Tibial nerve (tissue), 4 donors: ENCODE measurements around the gene THEM4. TPM values are rescaled to one million over a fixed set of nuclear protein-coding genes. Genes with fewer than 3 reads are reported as not detected.

ENCODE experiments used
- DNase-seq, 2 donors: peaks; one replicate each; pipeline ENCODE4 v3.0.0-alpha.2; 2019; ENCODE audit warnings: low spot score in 2 of 2
- H3K27ac ChIP-seq, 4 donors: fragments of 200-600 bp; sonication (generic) in 3 of 4; one replicate each; pipeline ENCODE4 v1.5.1; 2017 to 2019; ENCODE audit warnings: mild to moderate bottlenecking in 1 of 4
- H3K27me3 ChIP-seq, 2 donors: fragments of 200-600 bp; sonication (generic) in 1 of 2; one replicate each; pipeline versions ENCODE4 v1.5.1 to v1.6.0; 2017 to 2019
- H3K36me3 ChIP-seq, 3 donors: fragments of 200-600 bp; sonication (generic); one replicate each; pipeline ENCODE4 v1.5.1; 2018 to 2019
- H3K4me1 ChIP-seq, 4 donors: fragments of 200-600 bp; sonication (generic) in 3 of 4; one replicate each; pipeline ENCODE4 v1.5.1; 2017 to 2019
- H3K4me3 ChIP-seq, 4 donors: fragments of 200-600 bp; sonication (generic) in 3 of 4; one replicate each; pipeline ENCODE4 v1.5.1; 2017 to 2019; ENCODE audit warnings: mild to moderate bottlenecking in 1 of 4, moderate library complexity in 1 of 4
- H3K9me3 ChIP-seq, 4 donors: fragments of 200-600 bp; sonication (generic) in 3 of 4; one replicate each; pipeline ENCODE4 v1.5.1; 2017 to 2019
- CTCF ChIP-seq, 5 experiments: fragments of 200-600 bp in 3 of 5; fragments of 450-650 bp in 2 of 5; sonication (generic) in 3 of 5; IDR thresholded peaks; one replicate each; pipeline ENCODE4 v1.5.1; 2016 to 2019; ENCODE audit warnings: antibody characterized with exemption in 5 of 5, mild to moderate bottlenecking in 3 of 5, moderate library complexity in 2 of 5
- EP300 ChIP-seq, 2 donors: sonication (generic); formaldehyde crosslinking; IDR thresholded peaks; one replicate each; pipeline ENCODE4 v1.6.1; 2017; ENCODE audit warnings: antibody characterized with exemption in 2 of 2, mild to moderate bottlenecking in 1 of 2
- POLR2A ChIP-seq, 2 donors: fragments of 450-650 bp; IDR thresholded peaks; one replicate each; pipeline ENCODE4 v1.6.1; 2017; ENCODE audit warnings: antibody characterized with exemption in 2 of 2, mild to moderate bottlenecking in 2 of 2, moderate library complexity in 2 of 2
- WGBS, 2 donors: methylation state at CpG; one replicate each; pipeline ENCODE4 v1.1.5; 2018; 5-methylcytosine and 5-hydroxymethylcytosine counted together
- total RNA-seq, 4 donors: library from RNA; depleted of rRNA; stranded (reverse); fragments of >200 nt; gene quantifications; one replicate each; pipeline ENCODE4 v1.1.0, GENCODE V29; 2016

THEM4 gene
- total RNA-seq, 4 donors from 2014 or later: 17.7 to 48.6 (median 32.3) TPM

GRCh38 chr1:151847867-151848596 lies 61.3 kb downstream of the THEM4 start:
- Histone ChIP-seq H3K9me3 (no peaks in the 10 kb centered on the region), H3K4me3 (no peak overlapping the region), H3K36me3 (peaks cover 0 to 10% (median 0%) of the 10 kb centered on the region in 3 donors), H3K4me1 (no peaks in the 10 kb centered on the region), H3K27ac (no peak overlapping the region), H3K27me3 (no peaks in the 10 kb centered on the region)
- no peak for TF ChIP-seq EP300 (IDR thresholded peaks at IDR 0.05)
- TF ChIP-seq CTCF (IDR thresholded peaks at IDR 0.05): no peak
- no peak for TF ChIP-seq POLR2A (IDR thresholded peaks at IDR 0.05)
- WGBS, 2 donors: 53 to 57% methylated on average over 10 to 11 of the region's 11 CpGs
- DNase-seq: no peak

DNA sequence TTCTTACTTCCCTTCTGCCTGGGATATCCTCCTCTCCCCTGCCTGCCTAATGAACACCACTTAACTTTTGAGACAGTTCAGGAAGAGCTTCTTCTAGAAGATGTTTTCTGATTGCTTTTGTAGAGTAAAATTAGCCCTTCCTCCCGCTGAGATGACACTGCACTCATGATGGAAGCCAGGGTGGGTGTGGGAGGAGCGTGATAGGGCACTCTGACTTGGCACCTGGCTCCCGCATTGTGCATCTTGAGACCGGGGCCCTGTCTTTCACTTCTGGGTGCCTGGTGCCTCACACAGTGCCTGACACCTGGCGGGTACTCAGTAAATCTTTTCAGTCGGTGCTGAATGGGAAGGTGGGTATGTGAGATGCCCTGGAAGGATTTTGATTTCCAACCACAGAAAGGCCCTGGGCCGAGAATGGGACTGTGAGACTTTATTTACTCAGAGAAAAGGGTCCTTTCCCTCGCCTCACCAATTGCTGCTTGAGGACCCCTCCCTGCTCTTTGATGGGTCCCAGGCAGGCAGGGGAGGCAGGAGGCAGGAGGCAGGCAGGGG lies 62.5 kb downstream of the THEM4 start:
- TF ChIP-seq CTCF (IDR thresholded peaks at IDR 0.05): no peak
- TF ChIP-seq POLR2A (IDR thresholded peaks at IDR 0.05): no peak
- no peak for TF ChIP-seq EP300 (IDR thresholded peaks at IDR 0.05)

DNA sequence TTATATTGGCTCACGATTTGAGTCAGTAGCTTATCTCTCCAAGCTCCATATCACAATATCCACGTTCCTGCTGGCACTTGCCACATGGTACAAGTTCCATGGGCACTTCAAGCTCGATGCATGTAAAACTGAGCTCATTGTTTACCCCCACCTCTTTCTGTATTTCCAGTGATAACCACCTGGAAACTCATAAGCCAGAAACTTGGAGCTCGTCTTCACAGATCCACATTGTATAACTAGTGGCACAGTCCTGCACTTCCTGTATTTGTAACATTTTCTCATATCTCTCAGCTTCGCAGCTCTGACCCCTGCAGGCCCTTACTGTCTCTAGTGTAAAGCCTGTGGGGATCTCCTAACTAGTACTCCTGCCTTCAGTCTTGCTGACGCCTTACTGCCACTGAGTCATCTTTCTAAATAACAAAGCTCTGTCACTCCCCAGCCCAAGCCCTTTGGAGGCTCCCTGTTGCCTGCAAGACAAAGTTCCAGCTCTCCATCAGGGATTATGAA lies 63.2 kb downstream of the THEM4 start:
- WGBS, 2 donors: 57 to 67% methylated on average over 6 of the region's 6 CpGs
- no peaks in the 10 kb centered on the region for H3K27me3 ChIP-seq
- no peak overlapping the region for H3K4me3 ChIP-seq
- H3K27ac ChIP-seq: no peak overlapping the region
- peaks cover 0 to 10% (median 0%) of the 10 kb centered on the region in 3 donors for H3K36me3 ChIP-seq
- no peaks in the 10 kb centered on the region for H3K4me1 ChIP-seq
- DNase-seq: no peak
- H3K9me3 ChIP-seq: no peaks in the 10 kb centered on the region
- TF ChIP-seq CTCF (IDR thresholded peaks at IDR 0.05) (no peak), EP300 (IDR thresholded peaks at IDR 0.05) (no peak), POLR2A (IDR thresholded peaks at IDR 0.05) (no peak)

More for the DNA sequence above, 62.5 kb downstream of the THEM4 start:
- H3K9me3 ChIP-seq: no peaks in the 10 kb centered on the region
- peaks cover 0 to 10% (median 0%) of the 10 kb centered on the region in 3 donors for H3K36me3 ChIP-seq
- H3K4me3 ChIP-seq: no peak overlapping the region
- H3K27me3 ChIP-seq: no peaks in the 10 kb centered on the region
- H3K4me1 ChIP-seq: no peaks in the 10 kb centered on the region
- WGBS, 2 donors: 84 to 86% methylated on average over 8 of the region's 8 CpGs
- no peak for DNase-seq
- H3K27ac ChIP-seq: no peak overlapping the region

DNA sequence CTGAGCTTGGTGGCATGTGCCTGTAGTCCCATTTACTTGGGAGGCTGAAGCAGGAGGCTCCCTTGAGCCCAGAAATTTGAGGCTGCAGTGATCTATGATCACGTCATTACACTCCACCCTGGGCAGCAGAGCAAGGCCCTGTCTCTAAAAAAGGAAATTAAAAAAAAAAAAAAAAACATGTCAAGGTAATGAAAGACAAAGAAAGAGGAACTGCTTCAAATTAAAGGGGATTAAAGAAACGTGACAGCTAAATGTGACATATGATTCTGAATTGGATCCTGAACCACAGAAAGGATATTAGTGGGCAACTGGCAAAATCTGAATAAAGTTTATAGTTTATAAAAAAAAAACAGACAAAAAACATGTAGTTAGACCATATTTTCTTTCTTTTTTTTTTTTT lies 65.9 kb downstream of the THEM4 start:
- H3K36me3 ChIP-seq: peaks cover 0 to 10% (median 0%) of the 10 kb centered on the region in 3 donors
- H3K27ac ChIP-seq: no peak overlapping the region
- no peak overlapping the region for H3K4me3 ChIP-seq
- WGBS, 2 donors: 92% methylated on average over 2 of the region's 2 CpGs
- peaks cover 0 to 16% of the 10 kb centered on the region in 2 donors for H3K27me3 ChIP-seq
- DNase-seq: no peak
- peaks cover 0 to 23% (median 9%) of the 10 kb centered on the region in 4 donors for H3K4me1 ChIP-seq
- no peaks in the 10 kb centered on the region for H3K9me3 ChIP-seq
- TF ChIP-seq CTCF (IDR thresholded peaks at IDR 0.05) (no peak), EP300 (IDR thresholded peaks at IDR 0.05) (no peak), POLR2A (IDR thresholded peaks at IDR 0.05) (no peak)

GRCh38 chr1:151841141-151841540 lies 68.2 kb downstream of the THEM4 start:
- TF ChIP-seq EP300 (IDR thresholded peaks at IDR 0.05): no peak
- TF ChIP-seq CTCF (IDR thresholded peaks at IDR 0.05): no peak
- TF ChIP-seq POLR2A (IDR thresholded peaks at IDR 0.05): no peak
- Histone ChIP-seq H3K27ac (no peak overlapping the region), H3K36me3 (no peaks in the 10 kb centered on the region), H3K4me3 (no peak overlapping the region), H3K9me3 (no peaks in the 10 kb centered on the region), H3K27me3 (peaks cover 0 to 26% of the 10 kb centered on the region in 2 donors), H3K4me1 (peaks cover 0 to 33% (median 9%) of the 10 kb centered on the region in 4 donors)
- WGBS, 2 donors: 47 to 60% methylated on average over 2 of the region's 2 CpGs
- DNase-seq: no peak
